Measurements from ENCODE around the gene NSFL1C.

The NSFL1C gene

GRCh38 chr20:1423625-1424106 lies 43.0 kb downstream of the NSFL1C start:
- H3K27ac ChIP-seq (ENCODE audit: low read depth, low read length), result no peak overlapping the region
- peaks cover 8% of the 10 kb centered on the region; the same call in 1 of the 2 replicates for H3K9me3 ChIP-seq (ENCODE audit: control insufficient read depth, insufficient read depth, low read length)
- TF ChIP-seq CTCF (IDR thresholded peaks at IDR 0.05; ENCODE audit: low read depth, low read length, poor library complexity, severe bottlenecking) (no peak), EZH2phosphoT487 (IDR thresholded peaks at IDR 0.05; ENCODE audit: borderline replicate concordance, low read length) (no peak)
- no peak overlapping the region for H3K4me3 ChIP-seq (ENCODE audit: low read length)
- H3K4me2 ChIP-seq (ENCODE audit: low read length), result no peak overlapping the region
- no peaks in the 10 kb centered on the region for H4K20me1 ChIP-seq (ENCODE audit: control insufficient read depth, insufficient read depth, low read depth, low read length)
- no peaks in the 10 kb centered on the region for H3K36me3 ChIP-seq (ENCODE audit: control insufficient read depth, low read length)
- H3K4me1 ChIP-seq (ENCODE audit: control insufficient read depth, low read length), result peaks cover 25% of the 10 kb centered on the region
- no peaks in the 10 kb centered on the region for H3F3A ChIP-seq (ENCODE audit: control insufficient read depth, insufficient read depth)
- H3K27me3 ChIP-seq (ENCODE audit: control insufficient read depth, low read length), result no peaks in the 10 kb centered on the region
- H3K9me2 ChIP-seq (replicated peaks; ENCODE audit: control insufficient read depth, low read length), result no peaks in the 10 kb centered on the region
- H3K79me2 ChIP-seq (ENCODE audit: control insufficient read depth, low read length), result no peaks in the 10 kb centered on the region

- Histone ChIP-seq H3K36me3 (ENCODE audit: control insufficient read depth, low read length) (no peaks in the 10 kb centered on the region), H3K27me3 (ENCODE audit: control insufficient read depth, low read length) (no peaks in the 10 kb centered on the region), H3F3A (ENCODE audit: control insufficient read depth, insufficient read depth) (no peaks in the 10 kb centered on the region), H3K9me2 (replicated peaks; ENCODE audit: control insufficient read depth, low read length) (no peaks in the 10 kb centered on the region), H4K20me1 (ENCODE audit: control insufficient read depth, insufficient read depth, low read depth, low read length) (no peaks in the 10 kb centered on the region), H3K4me1 (ENCODE audit: control insufficient read depth, low read length) (peaks cover 25% of the 10 kb centered on the region), H3K4me2 (ENCODE audit: low read length) (no peak overlapping the region), H3K9me3 (ENCODE audit: control insufficient read depth, insufficient read depth, low read length) (peaks cover 12% of the 10 kb centered on the region; the same call in 1 of the 2 replicates), H3K27ac (ENCODE audit: low read depth, low read length) (no peak overlapping the region), H3K79me2 (ENCODE audit: control insufficient read depth, low read length) (no peaks in the 10 kb centered on the region), H3K4me3 (ENCODE audit: low read length) (no peak overlapping the region)
- no peak for TF ChIP-seq EZH2phosphoT487 (IDR thresholded peaks at IDR 0.05; ENCODE audit: borderline replicate concordance, low read length)
- no peak for TF ChIP-seq CTCF (IDR thresholded peaks at IDR 0.05; ENCODE audit: low read depth, low read length, poor library complexity, severe bottlenecking)
Measured at GRCh38 chr20:1423206-1423605, 43.4 kb downstream of the NSFL1C start.

GRCh38 chr20:1422753-1423152 lies 43.9 kb downstream of the NSFL1C start:
- Histone ChIP-seq H3K9me2 (replicated peaks; ENCODE audit: control insufficient read depth, low read length) (no peaks in the 10 kb centered on the region), H4K20me1 (ENCODE audit: control insufficient read depth, insufficient read depth, low read depth, low read length) (no peaks in the 10 kb centered on the region), H3K79me2 (ENCODE audit: control insufficient read depth, low read length) (no peaks in the 10 kb centered on the region), H3K36me3 (ENCODE audit: control insufficient read depth, low read length) (no peaks in the 10 kb centered on the region), H3K4me3 (ENCODE audit: low read length) (no peak overlapping the region), H3K9me3 (ENCODE audit: control insufficient read depth, insufficient read depth, low read length) (peaks cover 12% of the 10 kb centered on the region; the same call in 1 of the 2 replicates), H3F3A (ENCODE audit: control insufficient read depth, insufficient read depth) (no peaks in the 10 kb centered on the region), H3K4me2 (ENCODE audit: low read length) (no peak overlapping the region), H3K27me3 (ENCODE audit: control insufficient read depth, low read length) (no peaks in the 10 kb centered on the region), H3K4me1 (ENCODE audit: control insufficient read depth, low read length) (peaks cover 21% of the 10 kb centered on the region), H3K27ac (ENCODE audit: low read depth, low read length) (no peak overlapping the region)
- TF ChIP-seq CTCF (IDR thresholded peaks at IDR 0.05; ENCODE audit: low read depth, low read length, poor library complexity, severe bottlenecking), result no peak

Measured in DOHH2 (cell line).